ENCODE measurements around the gene PBRM1. TPM values are rescaled to one million over a fixed set of nuclear protein-coding genes. Genes with fewer than 3 reads are reported as not detected.

PBRM1 gene
- total RNA-seq, 4 donors from 2014 or later, result 71.0 to 93.6 (median 85.5) TPM

- DNase-seq (ENCODE audit: low spot score in 2 of 2), result no peak
- Histone ChIP-seq H3K9me3 (no peaks in the 10 kb centered on the region), H3K4me1 (no peaks in the 10 kb centered on the region), H3K27ac (no peak overlapping the region), H3K27me3 (no peaks in the 10 kb centered on the region), H3K36me3 (peaks cover 75% of the 10 kb centered on the region), H3K4me3 (no peak overlapping the region)
- 77% methylated on average over 4 of the region's 4 CpGs for WGBS
- TF ChIP-seq POLR2A (IDR thresholded peaks at IDR 0.05) (no peak), CTCF (IDR thresholded peaks at IDR 0.05) (no peak), EP300 (IDR thresholded peaks at IDR 0.05) (no peak), POLR2AphosphoS5 (IDR thresholded peaks at IDR 0.05) (no peak)
Observed at GRCh38 chr3:52695798-52696671, 10.3 kb upstream of the PBRM1 start.

DNA sequence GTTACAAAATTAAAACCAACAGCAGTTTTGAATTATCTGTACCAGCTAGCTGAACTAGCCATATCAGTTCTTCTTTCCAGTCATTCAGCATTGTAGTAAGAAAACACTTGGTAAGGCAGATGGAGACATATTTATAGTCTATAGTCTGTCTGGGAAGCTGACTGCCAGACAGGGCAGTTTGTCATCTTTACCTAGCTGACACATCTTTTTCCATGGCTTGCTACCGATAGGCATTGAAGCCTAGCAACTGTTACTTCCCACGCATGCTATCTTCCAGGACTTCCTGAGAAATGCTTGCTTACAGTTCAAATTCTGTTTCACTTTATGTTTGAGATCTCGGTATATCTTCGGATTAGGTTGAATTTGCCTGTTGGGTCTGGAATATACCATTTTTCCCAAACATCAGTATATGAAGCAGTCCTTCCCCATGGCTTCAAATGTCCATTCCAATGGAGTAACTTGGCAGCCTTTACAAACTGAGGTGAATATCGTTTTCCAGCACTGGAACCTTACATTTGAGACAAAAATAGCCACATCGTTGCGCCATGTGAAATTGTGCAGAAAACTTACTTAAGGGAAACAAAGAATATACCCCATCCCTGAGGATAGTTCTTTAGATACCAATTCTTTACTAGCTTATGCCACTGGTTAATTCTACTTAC lies 8.9 kb upstream of the PBRM1 start:
- Histone ChIP-seq H3K27ac (no peak overlapping the region), H3K27me3 (no peaks in the 10 kb centered on the region), H3K4me1 (no peaks in the 10 kb centered on the region), H3K36me3 (peaks cover 86% of the 10 kb centered on the region), H3K9me3 (no peaks in the 10 kb centered on the region), H3K4me3 (no peak overlapping the region)
- no peak for DNase-seq (ENCODE audit: low spot score in 2 of 2)
- no peak for TF ChIP-seq POLR2AphosphoS5 (IDR thresholded peaks at IDR 0.05)
- no peak for TF ChIP-seq POLR2A (IDR thresholded peaks at IDR 0.05)
- no peak for TF ChIP-seq CTCF (IDR thresholded peaks at IDR 0.05)
- TF ChIP-seq EP300 (IDR thresholded peaks at IDR 0.05), result no peak
- WGBS, result 81% methylated on average over 7 of the region's 7 CpGs

- H3K4me1 ChIP-seq, result peaks cover 6% of the 10 kb centered on the region
- no peak overlapping the region for H3K4me3 ChIP-seq
- no peaks in the 10 kb centered on the region for H3K9me3 ChIP-seq
- H3K27me3 ChIP-seq, result no peaks in the 10 kb centered on the region
- DNase-seq (ENCODE audit: low spot score in 2 of 2), result no peak
- TF ChIP-seq EP300 (IDR thresholded peaks at IDR 0.05), result no peak
- no peak for TF ChIP-seq POLR2A (IDR thresholded peaks at IDR 0.05)
- TF ChIP-seq CTCF (IDR thresholded peaks at IDR 0.05), result no peak
- TF ChIP-seq POLR2AphosphoS5 (IDR thresholded peaks at IDR 0.05), result no peak
- H3K27ac ChIP-seq, result no peak overlapping the region
- peaks cover 96% of the 10 kb centered on the region for H3K36me3 ChIP-seq
Observed at GRCh38 chr3:52693071-52693470, 7.4 kb upstream of the PBRM1 start.

GRCh38 chr3:52690560-52690959 lies 4.8 kb upstream of the PBRM1 start:
- Histone ChIP-seq H3K9me3 (no peaks in the 10 kb centered on the region), H3K36me3 (peaks cover 82% of the 10 kb centered on the region), H3K4me3 (no peak overlapping the region), H3K27me3 (no peaks in the 10 kb centered on the region), H3K4me1 (peaks cover 27% of the 10 kb centered on the region), H3K27ac (no peak overlapping the region)
- no peak for TF ChIP-seq POLR2A (IDR thresholded peaks at IDR 0.05)
- TF ChIP-seq CTCF (IDR thresholded peaks at IDR 0.05), result no peak
- TF ChIP-seq POLR2AphosphoS5 (IDR thresholded peaks at IDR 0.05), result no peak
- TF ChIP-seq EP300 (IDR thresholded peaks at IDR 0.05), result no peak
- WGBS, result 94% methylated on average over 2 of the region's 2 CpGs
- DNase-seq (ENCODE audit: low spot score in 2 of 2), result no peak

- peaks cover 69% of the 10 kb centered on the region for H3K36me3 ChIP-seq
- 79% methylated on average over 3 of the region's 3 CpGs for WGBS
- no peak for DNase-seq (ENCODE audit: low spot score in 2 of 2)
Observed at GRCh38 chr3:52689151-52689550, 3.4 kb upstream of the PBRM1 start.

More at GRCh38 chr3:52689151-52689550, 3.4 kb upstream of the PBRM1 start:
- H3K4me3 ChIP-seq, result no peak overlapping the region
- H3K9me3 ChIP-seq, result no peaks in the 10 kb centered on the region
- H3K4me1 ChIP-seq, result peaks cover 35% of the 10 kb centered on the region
- TF ChIP-seq POLR2A (IDR thresholded peaks at IDR 0.05) (no peak), POLR2AphosphoS5 (IDR thresholded peaks at IDR 0.05) (no peak), CTCF (IDR thresholded peaks at IDR 0.05) (no peak), EP300 (IDR thresholded peaks at IDR 0.05) (no peak)
- no peak overlapping the region for H3K27ac ChIP-seq
- no peaks in the 10 kb centered on the region for H3K27me3 ChIP-seq

Data from suprapubic skin (tissue), 4 donors.